Loucy (cell line): Measurements from ENCODE around the gene SMOC2.

Experiments
- EZH2phosphoT487 ChIP-seq: fragments of 200-600 bp; IDR thresholded peaks from 2 replicates; pipeline ENCODE4 v1.6.1; 2018; ENCODE audit warnings: antibody characterized with exemption, mild to moderate bottlenecking, moderate library complexity, borderline replicate concordance
- TF ChIP-seq, protein P1 (sequence below): fragments of 200-600 bp; sonication (generic); conservative IDR thresholded peaks from 2 replicates; pipeline ENCODE4 v1.5.1; 2014; ENCODE audit warnings: mild to moderate bottlenecking, antibody characterized with exemption, low read length

- TF ChIP-seq, protein P1, sequence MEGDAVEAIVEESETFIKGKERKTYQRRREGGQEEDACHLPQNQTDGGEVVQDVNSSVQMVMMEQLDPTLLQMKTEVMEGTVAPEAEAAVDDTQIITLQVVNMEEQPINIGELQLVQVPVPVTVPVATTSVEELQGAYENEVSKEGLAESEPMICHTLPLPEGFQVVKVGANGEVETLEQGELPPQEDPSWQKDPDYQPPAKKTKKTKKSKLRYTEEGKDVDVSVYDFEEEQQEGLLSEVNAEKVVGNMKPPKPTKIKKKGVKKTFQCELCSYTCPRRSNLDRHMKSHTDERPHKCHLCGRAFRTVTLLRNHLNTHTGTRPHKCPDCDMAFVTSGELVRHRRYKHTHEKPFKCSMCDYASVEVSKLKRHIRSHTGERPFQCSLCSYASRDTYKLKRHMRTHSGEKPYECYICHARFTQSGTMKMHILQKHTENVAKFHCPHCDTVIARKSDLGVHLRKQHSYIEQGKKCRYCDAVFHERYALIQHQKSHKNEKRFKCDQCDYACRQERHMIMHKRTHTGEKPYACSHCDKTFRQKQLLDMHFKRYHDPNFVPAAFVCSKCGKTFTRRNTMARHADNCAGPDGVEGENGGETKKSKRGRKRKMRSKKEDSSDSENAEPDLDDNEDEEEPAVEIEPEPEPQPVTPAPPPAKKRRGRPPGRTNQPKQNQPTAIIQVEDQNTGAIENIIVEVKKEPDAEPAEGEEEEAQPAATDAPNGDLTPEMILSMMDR = no peak
- TF ChIP-seq EZH2phosphoT487 = no peak
Measured at GRCh38 chr6:168500519-168500918, 59.5 kb downstream of the SMOC2 start.
